Measurements from ENCODE around the gene PRPF38B.
A peak's percentile ranks its signal among the peaks of the same experiment; 100 is the strongest.

The PRPF38B gene

DNA sequence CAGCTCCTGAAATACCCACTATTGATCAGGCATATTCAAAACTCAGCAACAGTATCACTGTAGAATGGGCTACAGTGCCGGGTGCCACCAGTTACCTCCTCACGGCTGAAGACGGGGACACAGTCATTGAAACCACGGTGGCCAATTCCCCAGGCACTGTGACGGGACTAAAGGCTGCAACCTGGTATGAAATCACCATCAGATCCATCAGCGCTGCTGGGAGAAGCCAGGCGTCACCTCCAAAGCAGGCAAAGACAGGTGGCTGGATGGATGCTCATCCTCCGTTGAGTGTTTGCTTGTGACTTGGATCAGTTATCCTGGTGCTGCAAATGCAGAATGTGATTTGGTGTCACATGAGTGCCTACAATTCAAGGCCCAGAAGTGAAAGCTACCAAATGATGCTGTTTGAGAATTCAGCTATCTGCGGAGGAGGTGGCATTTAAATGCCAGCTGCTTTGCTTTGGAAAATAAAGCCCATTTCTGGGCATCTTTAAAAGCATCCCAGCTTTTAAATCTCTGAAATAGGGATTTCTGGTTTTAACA is 25.7 kb downstream of the PRPF38B start:
- DNase-seq (ENCODE audit: low read depth in 2 of 2) = no peak

DNA sequence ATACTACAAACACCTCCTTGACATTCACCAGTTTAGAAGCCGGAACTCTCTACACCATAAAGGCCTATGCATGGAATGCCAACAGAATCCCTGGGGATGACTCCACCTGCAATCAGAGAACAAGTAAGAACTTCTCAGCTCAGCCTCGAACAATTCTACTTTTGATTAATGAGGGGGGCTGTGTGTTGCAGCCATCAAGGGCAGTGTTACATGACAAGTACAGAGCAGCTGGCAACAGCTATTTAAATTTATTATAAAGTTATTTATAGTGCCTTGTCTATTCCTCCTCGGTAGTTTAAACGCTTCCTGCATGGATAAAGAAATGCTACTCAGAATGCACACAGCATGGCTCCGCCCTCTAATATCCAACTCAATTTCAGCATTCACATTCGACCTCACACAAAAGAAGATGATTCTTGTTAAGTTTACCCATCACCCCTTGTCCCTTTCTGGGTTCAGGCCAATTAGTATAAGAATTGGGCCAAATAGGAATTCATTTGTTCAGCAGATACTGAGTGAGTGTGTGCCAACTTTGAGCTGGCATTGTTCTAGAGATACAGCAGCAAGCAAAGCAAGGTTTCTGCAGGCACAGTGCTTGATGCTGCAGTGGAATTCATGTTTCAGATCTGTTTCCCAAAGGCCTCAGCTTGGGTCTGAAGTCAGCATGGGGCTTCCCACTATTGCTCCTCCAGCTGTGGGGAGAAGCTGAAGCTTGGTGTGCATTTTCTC is 27.0 kb downstream of the PRPF38B start:
- no peak for DNase-seq (ENCODE audit: low read depth in 2 of 2)

DNA sequence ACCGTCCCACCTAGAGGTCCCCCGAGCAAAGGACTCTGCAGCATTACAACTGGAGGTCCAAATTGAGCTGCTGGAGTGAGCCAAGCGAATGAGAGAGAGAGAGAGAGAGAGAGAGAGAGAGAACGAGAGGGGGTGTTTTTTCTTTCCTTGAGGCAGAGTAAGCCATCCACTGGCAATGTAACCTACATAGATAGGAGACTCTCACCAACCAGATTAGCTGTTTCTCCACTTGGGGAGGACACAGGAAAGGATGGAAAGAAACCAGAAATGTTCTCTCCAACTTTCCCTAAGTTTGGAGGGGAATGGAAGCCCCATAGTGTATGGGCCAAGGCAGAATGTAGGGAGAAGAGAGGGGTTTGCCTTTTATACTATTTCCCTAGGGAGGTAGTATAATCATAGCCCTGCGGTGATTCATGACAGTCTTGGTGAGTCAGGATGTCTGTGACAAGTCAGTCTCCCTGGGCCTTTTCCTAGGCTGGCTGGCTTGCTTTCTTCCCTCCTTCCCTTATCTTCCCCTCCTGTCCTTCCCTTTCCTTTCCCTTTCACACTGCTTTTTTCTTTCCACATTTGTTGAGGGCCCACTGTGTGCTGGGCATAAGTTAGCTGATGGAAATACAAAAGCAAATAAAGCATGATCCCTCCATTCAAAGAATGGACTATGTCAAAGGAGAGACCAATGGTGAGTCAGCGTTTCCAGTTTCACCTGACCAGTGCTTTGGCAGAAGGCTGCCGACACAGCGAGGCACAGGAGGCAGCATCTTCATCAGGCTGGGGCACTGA is 27.7 kb downstream of the PRPF38B start:
- DNase-seq (ENCODE audit: low read depth in 2 of 2) = no peak

DNA sequence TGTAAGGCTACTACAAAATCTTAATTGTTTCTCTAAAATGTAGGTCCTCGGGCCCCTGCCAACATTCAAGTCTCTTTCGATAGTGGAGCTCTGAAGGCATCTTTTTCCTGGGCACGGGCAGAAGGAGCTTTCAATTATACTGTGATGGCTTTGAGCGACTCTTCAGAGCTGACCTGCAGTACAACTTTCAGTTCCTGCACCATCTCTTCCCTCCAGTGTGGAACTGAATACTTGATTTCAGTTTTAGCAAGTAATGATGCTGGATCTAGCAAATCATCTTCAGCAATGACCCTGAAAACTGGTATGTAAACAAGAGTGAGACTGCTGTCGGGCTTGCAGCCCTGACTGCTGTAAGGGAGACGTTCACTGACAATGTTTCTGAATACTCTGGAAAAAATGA is 30.2 kb downstream of the PRPF38B start:
- no peak for DNase-seq (ENCODE audit: low read depth in 2 of 2)

DNA sequence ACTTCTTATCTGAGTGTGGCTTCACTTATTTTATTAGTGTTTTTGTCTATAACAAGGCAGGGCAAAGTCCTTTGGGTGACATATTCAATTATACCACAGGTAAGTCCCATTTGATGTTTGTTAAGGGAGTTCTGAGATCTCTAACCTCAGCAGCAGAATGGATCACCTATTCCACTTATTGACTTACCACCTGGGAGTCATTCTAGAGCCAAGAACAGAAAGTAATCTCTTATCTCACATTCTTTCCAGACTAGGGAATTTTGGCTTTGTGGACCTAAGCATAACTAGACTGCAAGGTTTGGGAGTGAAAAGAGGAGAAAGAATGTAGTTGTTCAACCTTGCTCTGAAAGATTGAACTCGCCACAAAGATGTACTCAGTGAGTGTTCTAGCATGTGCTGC is 33.8 kb downstream of the PRPF38B start:
- no peak for DNase-seq (ENCODE audit: low read depth in 2 of 2)

DNA sequence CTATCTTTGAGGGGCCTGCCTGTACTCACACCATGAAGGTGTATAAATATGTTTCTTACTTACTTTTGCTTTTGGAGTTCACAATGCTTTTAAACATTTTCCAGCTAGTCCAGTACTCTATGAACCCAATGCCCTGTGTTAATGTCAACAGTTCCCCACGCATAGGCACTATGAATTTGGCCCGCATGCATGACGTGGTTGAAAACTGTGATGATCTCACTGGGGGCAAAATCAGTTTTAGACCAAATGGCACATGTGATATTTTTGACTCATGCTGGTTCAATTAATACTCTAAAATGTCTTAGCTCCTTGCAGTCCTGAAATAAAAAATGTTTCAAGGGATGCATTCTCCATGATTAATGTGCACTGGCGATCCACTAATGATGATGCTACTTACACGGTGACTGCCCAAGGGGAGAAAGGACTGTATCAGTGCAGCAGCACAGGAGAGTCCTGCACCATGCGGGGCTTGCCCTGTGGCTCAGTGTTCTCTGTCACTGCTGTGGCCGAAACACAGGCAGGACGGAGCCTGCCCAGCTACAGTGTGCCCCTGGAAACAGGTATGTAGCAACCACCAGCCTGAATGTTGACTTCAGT is 36.3 kb downstream of the PRPF38B start:
- DNase-seq (ENCODE audit: low read depth in 2 of 2) = no peak

DNA sequence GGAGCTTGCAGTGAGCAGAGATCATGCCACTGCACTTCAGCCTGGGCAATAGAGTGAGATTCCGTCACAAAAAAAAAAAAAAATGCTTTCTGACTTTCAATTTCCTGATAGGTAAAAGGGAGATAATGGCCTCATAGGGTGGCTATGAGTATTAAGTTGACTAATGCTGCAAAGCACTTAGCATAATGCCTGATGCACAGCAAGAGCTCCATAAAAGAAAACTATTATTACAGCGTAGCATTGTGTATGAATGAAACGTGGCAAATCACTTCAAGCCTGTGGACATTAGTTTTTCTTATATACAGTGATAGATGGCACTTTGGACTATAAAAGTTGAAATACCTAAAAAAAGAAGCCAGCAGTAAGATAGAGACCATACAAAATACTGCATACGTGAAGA is 37.4 kb downstream of the PRPF38B start:
- no peak for DNase-seq (ENCODE audit: low read depth in 2 of 2)

DNA sequence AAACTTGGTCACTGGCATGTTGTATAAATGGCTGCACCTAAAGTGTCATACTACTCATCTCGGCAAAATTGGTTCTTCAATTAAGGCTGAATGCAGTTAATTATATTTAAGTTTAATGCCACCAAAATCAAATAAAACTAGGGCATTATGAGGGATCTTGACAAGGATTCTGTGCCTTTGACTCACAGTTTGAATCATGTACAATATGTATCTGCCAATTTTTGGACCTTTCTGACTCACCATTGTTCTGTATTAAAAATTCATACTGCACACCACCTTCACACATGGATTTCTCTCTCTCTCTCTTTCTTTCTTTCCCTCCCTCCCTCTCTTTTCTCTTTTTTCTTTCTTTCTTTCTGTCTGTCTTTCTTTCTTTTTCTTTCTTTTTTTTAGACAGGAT is 40.3 kb downstream of the PRPF38B start:
- DNase-seq (ENCODE audit: low read depth in 2 of 2) = no peak

DNA sequence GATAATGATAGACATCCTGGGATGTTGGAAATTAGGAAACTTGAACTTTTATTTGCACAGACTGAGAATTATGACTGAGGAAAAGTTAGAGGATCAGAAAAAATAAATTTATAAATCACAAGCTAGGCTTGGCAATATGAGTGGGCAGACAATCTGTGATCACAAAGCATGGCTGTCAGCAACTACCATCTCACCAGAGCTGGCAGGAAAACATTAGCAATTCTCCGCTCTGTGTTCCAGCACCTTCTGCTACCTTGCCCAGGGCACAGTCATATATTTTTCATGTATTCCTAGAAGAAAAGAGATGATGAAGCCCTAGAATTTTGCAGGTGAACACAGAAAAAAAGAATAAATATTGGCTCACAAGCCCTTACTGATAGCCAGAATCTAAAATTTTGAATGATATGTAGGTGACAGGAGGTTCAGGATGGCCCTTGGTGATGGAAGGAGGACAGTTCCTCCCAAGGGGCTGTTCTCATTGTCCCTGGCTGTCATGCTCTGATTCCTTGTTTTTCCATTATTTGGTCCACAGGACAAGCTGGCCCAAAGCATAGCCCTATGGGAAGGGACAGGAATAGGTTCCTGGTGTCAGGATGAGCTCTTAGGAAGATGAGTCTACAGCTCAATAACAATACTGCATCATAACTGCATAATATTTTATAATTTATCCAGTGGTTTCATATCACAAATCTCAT is 42.2 kb downstream of the PRPF38B start:
- DNase-seq (ENCODE audit: low read depth in 2 of 2) = no peak

DNA sequence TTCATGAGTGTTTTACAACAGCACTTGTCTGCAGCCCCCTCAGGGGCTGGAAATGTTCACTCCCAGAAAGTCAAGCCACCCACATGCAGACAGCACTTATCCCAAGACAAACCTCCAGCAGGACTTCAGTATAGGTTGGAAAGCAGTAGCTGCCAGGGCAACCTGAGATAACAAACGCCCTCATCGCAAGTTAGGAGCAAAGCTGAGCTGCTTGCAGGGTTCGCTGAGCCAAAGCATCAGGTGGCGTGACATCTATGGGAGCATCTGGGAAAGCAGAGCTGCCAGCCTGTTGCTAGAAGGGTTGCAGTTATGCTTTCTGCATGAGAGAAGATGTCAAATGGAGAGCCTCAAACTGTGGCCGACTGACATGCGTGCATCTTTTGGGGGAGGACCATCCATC is 50.1 kb downstream of the PRPF38B start:
- no peak for DNase-seq (ENCODE audit: low read depth in 2 of 2)

DNA sequence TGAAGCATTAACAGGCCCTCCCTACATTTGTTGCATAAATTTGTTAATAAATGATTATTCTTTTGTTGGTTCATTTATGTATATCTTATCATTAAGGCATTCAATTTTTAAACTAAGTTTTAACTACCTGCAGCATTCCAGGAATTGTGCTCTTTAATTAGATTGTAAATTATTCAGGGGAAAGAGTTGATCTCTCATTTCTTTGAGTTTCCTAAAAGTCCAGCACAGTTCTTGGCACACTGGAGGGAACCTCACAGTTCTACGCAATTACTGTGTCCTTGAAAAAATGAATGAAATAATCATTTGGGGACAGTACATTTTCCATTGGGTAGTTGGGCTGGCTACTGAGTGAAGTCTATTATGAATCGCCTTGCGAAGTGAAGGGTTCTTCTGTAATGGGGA is 53.9 kb downstream of the PRPF38B start:
- DNase-seq (ENCODE audit: low read depth in 2 of 2) = no peak

DNA sequence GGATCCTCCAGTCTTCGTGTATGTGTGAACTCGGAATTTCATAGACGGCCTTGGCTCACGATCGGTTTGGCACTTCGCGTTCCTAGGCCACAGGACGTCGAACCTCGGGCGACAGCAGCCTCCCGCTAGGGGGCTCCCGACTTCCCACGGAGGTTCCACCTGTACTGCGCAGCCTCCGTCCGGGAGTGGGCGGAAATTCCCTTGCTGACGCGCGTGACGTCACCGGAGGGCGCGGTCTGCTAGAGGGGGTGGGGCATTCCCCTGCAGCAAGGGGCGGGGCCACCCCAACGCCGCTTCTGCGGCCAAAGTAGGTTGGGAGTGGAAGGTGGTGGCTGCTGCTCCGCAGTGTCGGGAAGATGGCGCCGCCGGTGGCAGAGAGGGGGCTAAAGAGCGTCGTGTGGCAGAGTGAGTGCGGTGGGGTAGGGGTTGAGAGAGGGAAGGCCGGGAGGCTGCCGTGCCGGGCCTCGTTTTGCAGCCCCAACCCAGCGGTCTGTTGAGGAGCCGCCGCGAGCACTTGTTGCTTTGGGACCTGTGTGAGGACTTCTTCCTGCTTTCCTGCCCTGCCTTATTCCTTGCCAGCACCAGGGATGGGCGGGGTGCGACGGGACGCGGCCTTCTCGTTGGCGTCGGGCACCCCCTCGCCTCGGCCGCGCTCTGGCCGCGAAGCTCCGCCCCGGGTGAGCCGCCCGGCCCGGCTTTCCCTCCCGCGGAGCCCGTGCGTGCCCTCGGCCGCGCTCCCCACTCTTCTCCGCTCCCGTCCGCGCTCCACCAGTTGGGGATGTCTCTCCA is 54.5 kb downstream of the PRPF38B start, which contains the start of gene STXBP3:
Gene STXBP3 (plus strand): TSS at position 293 of the 789 bp plus-strand sequence. CDS start 64 bp downstream, at position 357.
- DNase-seq (ENCODE audit: low read depth in 2 of 2) = peak; percentile 98 to 99

DNA sequence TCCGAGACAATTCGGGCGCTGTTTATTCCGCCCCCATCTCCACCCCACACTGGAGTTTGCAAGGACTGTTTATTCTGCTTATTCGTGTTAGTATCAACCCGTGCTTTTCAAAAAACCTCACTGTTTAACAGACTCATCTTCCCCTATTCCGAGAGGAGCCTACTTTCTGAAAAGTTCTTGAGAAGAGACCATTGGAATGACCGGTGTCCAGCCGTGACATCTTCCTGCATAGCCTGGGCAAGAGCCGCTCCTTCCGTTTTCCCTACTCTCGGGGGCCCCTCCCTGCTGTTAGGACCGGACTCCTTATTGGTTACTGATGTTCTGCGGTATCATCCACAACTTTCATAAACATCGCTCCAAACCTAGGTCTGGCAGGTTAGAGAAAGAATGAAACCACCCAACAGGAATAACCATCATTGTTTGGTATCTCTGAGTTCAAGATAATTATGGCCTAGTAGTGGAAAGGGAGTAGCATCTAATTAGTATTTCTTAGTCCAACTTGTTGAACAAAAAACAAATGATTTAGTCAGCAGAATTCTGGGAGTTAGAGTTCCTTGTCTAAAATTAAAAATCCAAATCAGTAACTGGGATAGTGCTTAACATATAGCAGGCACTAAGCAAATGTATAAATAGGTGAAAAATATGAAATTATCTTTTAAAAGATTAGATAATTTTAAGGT is 55.2 kb downstream of the PRPF38B start:
- peak; percentile 8 to 9 for DNase-seq (ENCODE audit: low read depth in 2 of 2)

DNA sequence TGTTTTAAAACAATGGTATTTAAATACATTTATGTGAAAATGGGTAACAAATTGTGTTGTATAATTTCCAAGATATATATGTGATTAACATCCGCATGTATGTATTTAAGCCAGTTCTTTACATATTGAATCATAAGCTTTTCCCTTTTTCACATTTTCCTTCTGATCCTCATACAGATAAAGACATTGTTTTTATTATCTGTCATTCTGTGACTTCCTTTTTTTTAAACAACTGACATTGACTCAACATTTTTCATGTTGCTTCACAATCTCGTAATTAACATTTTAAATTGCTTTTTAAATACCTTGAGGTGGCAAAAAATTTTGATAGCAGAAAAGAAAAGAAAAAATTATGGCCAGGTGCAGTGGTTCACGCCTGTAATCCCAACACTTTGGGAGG is 55.8 kb downstream of the PRPF38B start:
- no peak for DNase-seq (ENCODE audit: low read depth in 2 of 2)

DNA sequence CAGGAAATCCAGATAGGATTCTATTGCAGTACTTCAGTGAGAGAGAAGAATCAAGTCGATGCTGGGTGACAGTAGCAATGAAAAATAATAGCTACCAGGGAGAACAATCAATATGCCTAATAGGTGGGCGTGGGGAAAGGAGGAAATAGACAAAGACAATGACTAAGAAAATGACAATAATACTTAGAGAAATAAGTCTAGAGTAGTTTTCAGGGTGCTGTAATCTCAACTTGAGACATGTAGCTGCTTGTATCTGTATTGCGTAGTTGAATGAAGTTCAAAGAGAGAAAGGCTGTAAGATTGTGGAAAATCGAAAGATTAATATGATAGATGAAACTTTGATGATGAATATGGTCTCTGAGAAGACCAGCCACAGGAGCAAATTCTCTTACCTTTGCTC is 57.0 kb downstream of the PRPF38B start:
- DNase-seq (ENCODE audit: low read depth in 2 of 2) = no peak

DNA sequence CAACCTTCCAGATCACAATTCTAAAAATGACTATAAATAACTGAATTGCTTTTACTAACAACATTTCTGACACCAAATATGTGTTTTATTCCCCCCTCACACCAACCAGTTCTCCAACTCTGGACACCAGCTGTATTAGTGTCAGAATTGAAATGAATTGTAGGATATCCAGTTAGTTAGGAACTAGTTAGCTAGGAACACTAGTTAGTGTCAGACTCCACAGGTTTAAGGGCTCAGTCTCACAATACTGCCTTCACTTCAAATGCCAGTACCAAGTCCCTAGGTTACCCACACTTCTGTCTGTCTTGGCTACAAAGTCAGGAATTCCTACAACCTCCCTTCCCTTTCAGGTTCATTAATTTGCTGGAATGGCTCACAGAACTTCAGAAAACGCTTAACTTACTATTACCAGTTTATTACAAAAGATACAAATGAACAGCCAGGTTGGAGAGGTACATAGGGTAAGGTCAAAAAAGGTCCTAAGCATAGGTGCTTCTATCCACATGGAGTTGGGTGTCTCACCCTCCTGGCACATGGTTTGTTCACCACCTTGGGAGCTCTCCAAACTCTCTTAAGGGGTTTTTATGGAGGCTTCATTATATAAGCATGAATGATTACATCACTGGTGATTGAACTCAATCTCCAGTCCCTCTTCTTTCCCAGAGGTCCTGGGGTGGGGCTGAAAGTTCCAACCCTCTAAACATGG is 58.5 kb downstream of the PRPF38B start:
- DNase-seq (ENCODE audit: low read depth in 2 of 2) = no peak

All from stimulated activated CD8-positive, alpha-beta memory T cell treated with anti-CD3 and anti-CD28 coated beads, Interleukin-15, amount 100 ng/mL, for 48 hours (primary cell).